ENCODE measurements around the gene UFSP1.

Gene UFSP1

DNA sequence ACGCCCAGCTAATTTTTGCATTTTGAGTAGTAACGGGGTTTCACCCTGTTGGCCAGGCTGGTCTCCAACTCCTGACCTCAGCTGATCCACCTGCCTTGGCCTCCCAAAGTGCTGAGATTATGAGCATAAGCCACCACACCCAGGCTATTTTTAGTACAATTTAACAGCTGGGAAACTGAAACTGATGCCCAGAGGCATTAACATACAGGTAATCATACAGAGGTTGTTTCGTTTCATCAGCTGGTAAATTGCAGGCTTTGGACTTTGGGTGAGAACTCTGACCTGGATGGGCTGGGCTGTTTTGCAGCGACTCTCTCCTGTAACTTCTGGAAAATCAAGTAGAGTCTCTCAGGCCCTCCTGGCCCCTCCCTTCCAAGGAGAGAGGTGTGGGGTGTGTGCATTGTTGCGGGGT, 12.4 kb upstream of the UFSP1 start:
- Mint-ChIP-seq H3K4me1 (peaks cover 2% of the 10 kb centered on the region), H3K36me3 (ENCODE audit: low read depth) (no peaks in the 10 kb centered on the region), H3K27me3 (peaks cover 22% of the 10 kb centered on the region), H3K9me3 (no peaks in the 10 kb centered on the region), H3K4me3 (no peak overlapping the region), H3K27ac (no peak overlapping the region)
- no peak for DNase-seq
- no peak for ATAC-seq

GRCh38 chr7:100900978-100901377, 11.5 kb upstream of the UFSP1 start:
- H3K9me3 Mint-ChIP-seq = no peaks in the 10 kb centered on the region
- ATAC-seq (no peak), DNase-seq (no peak)
- no peak overlapping the region for H3K4me3 Mint-ChIP-seq
- peaks cover 7% of the 10 kb centered on the region for H3K4me1 Mint-ChIP-seq
- H3K36me3 Mint-ChIP-seq (ENCODE audit: low read depth) = no peaks in the 10 kb centered on the region
- no peak overlapping the region for H3K27ac Mint-ChIP-seq
- peaks cover 28% of the 10 kb centered on the region for H3K27me3 Mint-ChIP-seq

GRCh38 chr7:100899432-100899831, 9.9 kb upstream of the UFSP1 start:
- Mint-ChIP-seq H3K36me3 (ENCODE audit: low read depth) (no peaks in the 10 kb centered on the region), H3K4me1 (peaks cover 9% of the 10 kb centered on the region), H3K27me3 (peaks cover 31% of the 10 kb centered on the region), H3K9me3 (no peaks in the 10 kb centered on the region), H3K4me3 (no peak overlapping the region), H3K27ac (no peak overlapping the region)
- ATAC-seq (no peak), DNase-seq (no peak)

DNA sequence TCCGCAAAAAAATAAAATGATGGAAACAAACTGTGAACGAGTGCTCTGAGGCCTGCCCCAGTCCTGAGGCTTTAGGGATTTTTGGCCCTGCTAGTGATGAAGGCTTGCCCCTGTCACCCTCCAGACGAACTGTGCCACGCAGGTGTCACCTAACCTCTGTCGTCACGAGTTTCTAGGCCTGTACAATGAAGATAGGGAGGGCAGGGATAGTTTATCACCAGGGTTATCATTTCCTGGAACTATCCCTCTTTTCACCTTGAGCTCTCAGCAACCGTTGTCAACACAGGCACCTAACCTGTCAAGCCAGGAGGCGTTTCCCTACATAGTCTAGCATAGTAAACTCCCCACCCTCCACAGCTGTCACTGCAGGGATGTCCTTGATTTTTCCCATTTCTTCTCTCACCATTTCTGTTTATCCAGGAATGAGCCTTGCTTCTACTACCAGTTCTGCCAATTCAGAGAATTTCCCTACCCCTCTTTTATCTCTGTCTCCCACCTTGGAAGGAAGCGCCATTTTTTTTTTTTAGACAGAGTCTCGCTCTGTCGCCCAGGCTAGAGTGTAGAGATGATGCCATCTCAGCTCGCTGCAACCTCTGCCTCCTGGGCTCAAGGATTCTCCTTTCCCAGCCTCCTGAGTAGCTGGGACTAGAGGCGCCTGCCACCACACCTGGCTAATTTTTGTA, 8.4 kb upstream of the UFSP1 start:
- peaks cover 36% of the 10 kb centered on the region for H3K27me3 Mint-ChIP-seq
- H3K9me3 Mint-ChIP-seq = no peaks in the 10 kb centered on the region
- H3K4me3 Mint-ChIP-seq = no peak overlapping the region
- peaks cover 11% of the 10 kb centered on the region for H3K4me1 Mint-ChIP-seq
- no peak for DNase-seq
- H3K27ac Mint-ChIP-seq = no peak overlapping the region
- no peaks in the 10 kb centered on the region for H3K36me3 Mint-ChIP-seq (ENCODE audit: low read depth)
- no peak for ATAC-seq

GRCh38 chr7:100896732-100897608, 7.5 kb upstream of the UFSP1 start:
- no peak overlapping the region for H3K27ac Mint-ChIP-seq
- no peaks in the 10 kb centered on the region for H3K9me3 Mint-ChIP-seq
- peaks cover 45% of the 10 kb centered on the region for H3K27me3 Mint-ChIP-seq
- peak overlapping the region; percentile 24 for H3K4me3 Mint-ChIP-seq
- peak; percentile 57 for DNase-seq
- peaks cover 11% of the 10 kb centered on the region for H3K4me1 Mint-ChIP-seq
- no peak for ATAC-seq
- H3K36me3 Mint-ChIP-seq (ENCODE audit: low read depth) = no peaks in the 10 kb centered on the region

GRCh38 chr7:100895956-100896731, 6.6 kb upstream of the UFSP1 start:
- Mint-ChIP-seq H3K27me3 (peaks cover 52% of the 10 kb centered on the region), H3K9me3 (no peaks in the 10 kb centered on the region), H3K4me3 (peak overlapping the region; percentile 74)

GRCh38 chr7:100895701-100895955, 6.1 kb upstream of the UFSP1 start, which contains the start of gene ACHE:
TSS of gene ACHE (minus strand) at chr7:100895888. CDS start at chr7:100894232, 1,656 bp downstream.
- H3K9me3 Mint-ChIP-seq = no peaks in the 10 kb centered on the region
- H3K27me3 Mint-ChIP-seq = peaks cover 53% of the 10 kb centered on the region
- no peaks in the 10 kb centered on the region for H3K36me3 Mint-ChIP-seq (ENCODE audit: low read depth)
- no peak within 1 kb of the TSS for H3K27ac Mint-ChIP-seq
- peak within 1 kb of the TSS; percentile 74 for H3K4me3 Mint-ChIP-seq
- ATAC-seq (no peak), DNase-seq (no peak)
- H3K4me1 Mint-ChIP-seq = peaks cover 18% of the 10 kb centered on the region

More at GRCh38 chr7:100895956-100896731, 6.6 kb upstream of the UFSP1 start:
- Mint-ChIP-seq H3K36me3 (ENCODE audit: low read depth) (no peaks in the 10 kb centered on the region), H3K4me1 (peaks cover 16% of the 10 kb centered on the region), H3K27ac (no peak overlapping the region)
- ATAC-seq (no peak), DNase-seq (peak; percentile 37)

GRCh38 chr7:100894860-100895700, 5.6 kb upstream of the UFSP1 start:
- no peak for ATAC-seq
- Mint-ChIP-seq H3K4me3 (peak overlapping the region; percentile 21), H3K36me3 (ENCODE audit: low read depth) (no peaks in the 10 kb centered on the region), H3K27me3 (peaks cover 55% of the 10 kb centered on the region), H3K9me3 (no peaks in the 10 kb centered on the region), H3K4me1 (peaks cover 23% of the 10 kb centered on the region), H3K27ac (no peak overlapping the region)
- peak; percentile 76 for DNase-seq

DNA sequence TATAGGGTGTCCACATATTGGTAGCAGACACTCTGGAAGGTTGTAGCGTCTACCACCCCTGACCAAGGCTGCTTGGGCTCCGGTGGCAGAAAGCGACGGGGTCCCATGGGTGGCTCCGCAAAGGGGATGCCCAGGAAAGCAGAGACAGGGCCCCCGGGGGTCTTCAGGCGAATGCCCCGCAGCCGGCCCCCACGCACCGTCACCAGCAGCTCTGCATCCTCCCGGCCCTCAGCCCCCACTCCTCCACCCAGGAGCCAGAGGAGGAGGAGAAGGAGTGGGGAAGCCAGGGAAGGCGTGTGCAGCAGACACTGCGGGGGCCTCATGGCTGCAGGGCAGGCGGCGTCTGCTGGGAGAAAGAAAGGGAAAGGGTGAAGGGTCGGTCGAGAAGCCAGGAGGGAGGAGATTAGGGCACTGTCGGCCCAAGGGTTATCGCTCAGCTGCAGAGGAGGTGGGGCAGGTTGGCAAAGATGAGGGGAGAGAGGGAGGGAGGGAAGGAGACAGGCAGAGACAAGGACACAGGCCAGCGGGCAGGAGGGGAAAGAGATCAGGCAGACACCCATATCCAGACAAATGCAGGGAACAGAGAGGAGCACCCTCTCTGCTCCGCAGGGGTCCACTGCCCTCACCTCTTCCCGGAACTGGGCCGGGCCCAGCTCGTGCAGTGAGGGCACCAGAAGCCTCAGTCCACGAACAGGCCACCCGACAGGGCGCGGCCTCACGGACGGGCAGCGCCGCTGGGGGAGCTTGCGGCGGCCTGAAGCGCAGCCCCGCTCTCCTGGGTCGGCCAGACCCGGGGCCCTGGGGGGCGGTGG, 4.6 kb upstream of the UFSP1 start:
- H3K4me3 Mint-ChIP-seq = no peak overlapping the region
- no peak for ATAC-seq
- no peaks in the 10 kb centered on the region for H3K9me3 Mint-ChIP-seq
- no peak overlapping the region for H3K27ac Mint-ChIP-seq
- peaks cover 53% of the 10 kb centered on the region for H3K27me3 Mint-ChIP-seq
- H3K4me1 Mint-ChIP-seq = peaks cover 24% of the 10 kb centered on the region
- no peaks in the 10 kb centered on the region for H3K36me3 Mint-ChIP-seq (ENCODE audit: low read depth)
- no peak for DNase-seq

DNA sequence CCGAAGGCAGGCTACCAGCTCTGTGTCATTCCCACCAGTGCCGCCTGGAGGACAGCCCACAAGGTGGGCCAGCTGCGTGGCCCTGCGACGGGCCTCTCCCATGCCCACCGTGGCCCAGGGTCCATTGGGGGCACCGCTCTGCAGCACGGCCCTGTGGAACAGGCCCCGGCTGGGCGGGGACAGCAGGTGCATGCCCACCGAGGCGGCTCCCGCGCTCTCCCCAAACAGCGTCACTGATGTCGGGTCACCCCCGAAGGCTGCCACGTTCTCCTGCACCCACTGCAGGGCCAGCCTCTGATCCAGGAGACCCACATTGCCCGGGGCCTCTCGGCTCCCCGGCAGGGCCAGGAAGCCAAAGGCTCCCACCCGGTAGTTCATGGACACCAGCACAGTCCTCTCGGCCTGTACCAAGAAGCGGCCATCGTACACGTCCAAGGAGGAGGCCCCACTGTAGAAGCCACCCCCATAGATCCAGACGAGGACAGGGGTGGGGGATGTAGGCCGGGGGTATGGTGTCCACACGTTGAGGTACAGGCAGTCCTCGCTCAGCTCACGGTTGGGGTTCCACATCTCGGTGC, 3.9 kb upstream of the UFSP1 start:
- no peak for ATAC-seq
- Mint-ChIP-seq H3K4me1 (peaks cover 27% of the 10 kb centered on the region), H3K9me3 (no peaks in the 10 kb centered on the region), H3K36me3 (ENCODE audit: low read depth) (peaks cover 4% of the 10 kb centered on the region), H3K27me3 (peaks cover 49% of the 10 kb centered on the region), H3K27ac (no peak overlapping the region), H3K4me3 (no peak overlapping the region)
- DNase-seq = no peak

GRCh38 chr7:100892364-100893317, 3.1 kb upstream of the UFSP1 start:
- Mint-ChIP-seq H3K4me1 (peaks cover 35% of the 10 kb centered on the region), H3K9me3 (no peaks in the 10 kb centered on the region), H3K4me3 (no peak overlapping the region), H3K27ac (no peak overlapping the region), H3K27me3 (peaks cover 42% of the 10 kb centered on the region), H3K36me3 (ENCODE audit: low read depth) (peaks cover 11% of the 10 kb centered on the region)
- DNase-seq (no peak), ATAC-seq (no peak)

DNA sequence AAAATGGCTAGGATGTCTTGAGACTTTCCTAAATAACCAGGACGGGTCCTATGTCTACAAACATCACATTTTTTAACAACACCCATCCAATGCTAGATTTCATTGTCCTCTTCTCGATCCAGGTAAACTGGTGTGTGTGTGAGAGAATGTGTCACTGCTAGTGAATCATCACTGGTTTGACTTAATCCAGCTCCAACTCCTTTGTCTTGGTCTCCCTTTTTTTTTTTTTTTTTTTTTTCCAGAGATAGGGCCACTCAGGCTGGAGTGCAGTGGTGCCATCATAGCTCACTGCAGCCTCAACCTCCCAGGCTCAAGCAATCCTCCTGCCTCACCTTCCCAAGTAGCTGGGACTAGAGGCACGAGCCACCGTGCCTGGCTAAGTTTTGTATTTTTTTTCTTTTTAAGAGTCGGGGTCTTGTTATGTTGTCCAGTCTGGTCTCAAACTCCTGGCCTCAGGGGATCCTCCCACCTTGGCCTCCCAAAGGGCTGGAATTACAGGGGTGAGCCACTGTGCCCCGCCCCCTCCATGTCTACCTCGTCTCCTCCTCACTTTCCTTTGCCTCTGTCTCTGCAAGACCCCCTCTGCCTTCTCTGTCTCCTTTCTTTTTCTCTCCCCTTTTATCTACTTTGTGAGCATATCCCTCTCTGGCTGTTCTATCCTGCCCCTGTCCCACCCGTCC, 2.2 kb upstream of the UFSP1 start:
- no peak for ATAC-seq
- peak overlapping the region; percentile 51 for H3K27ac Mint-ChIP-seq
- H3K27me3 Mint-ChIP-seq = peaks cover 36% of the 10 kb centered on the region

More for the DNA sequence above, 2.2 kb upstream of the UFSP1 start:
- Mint-ChIP-seq H3K9me3 (no peaks in the 10 kb centered on the region), H3K36me3 (ENCODE audit: low read depth) (peaks cover 21% of the 10 kb centered on the region), H3K4me3 (peak overlapping the region; percentile 63), H3K4me1 (peaks cover 42% of the 10 kb centered on the region)
- DNase-seq = no peak
